ENCODE data around the gene NBAS.

Gene NBAS

DNA sequence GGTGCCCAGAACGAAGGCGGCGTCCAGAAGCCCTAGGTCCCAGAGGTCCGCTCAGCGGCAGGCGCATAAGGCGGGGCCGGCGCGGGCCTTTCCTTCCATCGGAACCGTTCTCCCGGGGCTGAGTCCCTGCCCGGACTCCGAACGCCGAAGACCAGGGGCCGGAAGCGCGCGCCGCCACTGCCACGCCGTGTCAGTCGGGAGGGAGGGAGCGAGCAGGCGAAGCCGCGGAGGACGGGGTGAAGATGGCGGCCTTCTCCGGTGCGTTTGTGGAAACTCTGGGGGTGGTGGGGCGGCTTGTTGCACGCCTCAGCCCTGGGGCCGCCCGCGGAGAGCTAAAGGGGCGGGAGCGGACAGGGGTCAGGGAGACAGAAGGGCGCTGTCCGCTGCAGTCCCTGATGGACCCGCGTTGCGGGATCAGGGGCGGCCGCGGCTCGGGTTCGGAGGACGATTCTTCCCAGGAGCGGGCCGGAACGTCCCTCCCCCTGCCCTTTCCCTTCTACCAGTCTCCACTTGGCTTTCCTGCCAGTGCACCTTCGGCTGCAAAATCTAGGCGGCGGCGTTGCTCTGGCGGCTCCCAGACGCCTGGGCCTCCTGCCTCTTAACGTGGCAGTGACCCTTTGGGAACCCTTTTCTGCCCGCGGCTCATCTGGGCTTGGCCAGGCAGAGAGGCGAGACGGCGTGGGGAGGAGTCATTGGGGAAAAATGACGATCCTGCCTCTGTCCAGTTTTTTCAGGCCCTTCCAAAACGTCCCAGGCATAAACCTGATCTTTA is 30.7 kb upstream of the NBAS start, which contains the start of gene DDX1:
TSS of gene DDX1 (plus strand) at position 177 of the 772 bp plus-strand sequence. CDS start at position 243, 66 bp downstream.
- TF ChIP-seq, protein P1, sequence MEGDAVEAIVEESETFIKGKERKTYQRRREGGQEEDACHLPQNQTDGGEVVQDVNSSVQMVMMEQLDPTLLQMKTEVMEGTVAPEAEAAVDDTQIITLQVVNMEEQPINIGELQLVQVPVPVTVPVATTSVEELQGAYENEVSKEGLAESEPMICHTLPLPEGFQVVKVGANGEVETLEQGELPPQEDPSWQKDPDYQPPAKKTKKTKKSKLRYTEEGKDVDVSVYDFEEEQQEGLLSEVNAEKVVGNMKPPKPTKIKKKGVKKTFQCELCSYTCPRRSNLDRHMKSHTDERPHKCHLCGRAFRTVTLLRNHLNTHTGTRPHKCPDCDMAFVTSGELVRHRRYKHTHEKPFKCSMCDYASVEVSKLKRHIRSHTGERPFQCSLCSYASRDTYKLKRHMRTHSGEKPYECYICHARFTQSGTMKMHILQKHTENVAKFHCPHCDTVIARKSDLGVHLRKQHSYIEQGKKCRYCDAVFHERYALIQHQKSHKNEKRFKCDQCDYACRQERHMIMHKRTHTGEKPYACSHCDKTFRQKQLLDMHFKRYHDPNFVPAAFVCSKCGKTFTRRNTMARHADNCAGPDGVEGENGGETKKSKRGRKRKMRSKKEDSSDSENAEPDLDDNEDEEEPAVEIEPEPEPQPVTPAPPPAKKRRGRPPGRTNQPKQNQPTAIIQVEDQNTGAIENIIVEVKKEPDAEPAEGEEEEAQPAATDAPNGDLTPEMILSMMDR (IDR thresholded peaks at IDR 0.05; ENCODE audit: control insufficient read depth, insufficient read depth, low read depth, low read length, missing control alignments), result no peak
- peak within 1 kb of the TSS; percentile 87 for H3K4me3 ChIP-seq (ENCODE audit: control insufficient read depth, low read depth, low read length)
- DNase-seq (ENCODE audit: low read depth), result peak; percentile 41

GRCh38 chr2:15591373-15591691 is 30.2 kb upstream of the NBAS start:
- no peak for DNase-seq (ENCODE audit: low read depth)
- H3K4me3 ChIP-seq (ENCODE audit: control insufficient read depth, low read depth, low read length), result peak overlapping the region; percentile 87
- TF ChIP-seq, protein P1 (IDR thresholded peaks at IDR 0.05; ENCODE audit: control insufficient read depth, insufficient read depth, low read depth, low read length, missing control alignments), result no peak

- TF ChIP-seq, protein P1 (IDR thresholded peaks at IDR 0.05; ENCODE audit: control insufficient read depth, insufficient read depth, low read depth, low read length, missing control alignments), result peak; percentile 73
- no peak overlapping the region for H3K4me3 ChIP-seq (ENCODE audit: control insufficient read depth, low read depth, low read length)
- peak; percentile 1 for DNase-seq (ENCODE audit: low read depth)
Observed at GRCh38 chr2:15588329-15588919, 27.3 kb upstream of the NBAS start.

DNA sequence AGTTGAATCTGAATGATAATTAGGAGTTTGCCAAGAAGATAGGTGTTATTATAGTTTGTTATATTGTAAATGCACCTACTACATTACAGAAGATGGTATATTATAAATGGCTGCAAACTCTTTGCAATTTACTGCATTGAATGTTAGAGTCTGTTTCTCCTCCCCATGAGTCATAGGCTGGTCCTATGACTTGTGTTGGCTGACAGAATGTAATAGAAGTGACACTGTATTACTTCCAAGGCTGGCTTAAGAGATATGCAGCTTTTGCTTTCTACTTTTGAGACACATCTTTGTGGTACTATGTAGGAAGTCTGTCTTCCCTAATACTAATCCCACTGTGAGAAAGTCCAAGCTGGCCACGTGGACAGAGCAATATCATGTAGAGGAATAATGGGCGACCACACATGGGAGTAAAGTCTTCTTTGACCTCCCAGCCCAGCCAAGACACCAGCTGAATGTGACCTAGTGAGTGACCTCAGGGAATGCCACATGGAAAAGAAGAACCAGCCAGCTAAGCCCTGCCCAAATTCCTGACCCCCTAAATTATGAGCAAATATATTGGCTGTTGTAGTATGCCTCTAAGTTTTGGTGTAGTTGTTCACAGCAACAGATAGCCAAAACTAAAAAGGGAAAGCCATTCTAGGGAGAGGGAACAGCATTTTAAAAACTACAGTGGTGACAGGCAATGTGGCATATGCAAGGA is 23.8 kb upstream of the NBAS start:
- no peak for DNase-seq (ENCODE audit: low read depth)
- H3K4me3 ChIP-seq (ENCODE audit: control insufficient read depth, low read depth, low read length), result no peak overlapping the region
- TF ChIP-seq, protein P1 (IDR thresholded peaks at IDR 0.05; ENCODE audit: control insufficient read depth, insufficient read depth, low read depth, low read length, missing control alignments), result no peak

DNA sequence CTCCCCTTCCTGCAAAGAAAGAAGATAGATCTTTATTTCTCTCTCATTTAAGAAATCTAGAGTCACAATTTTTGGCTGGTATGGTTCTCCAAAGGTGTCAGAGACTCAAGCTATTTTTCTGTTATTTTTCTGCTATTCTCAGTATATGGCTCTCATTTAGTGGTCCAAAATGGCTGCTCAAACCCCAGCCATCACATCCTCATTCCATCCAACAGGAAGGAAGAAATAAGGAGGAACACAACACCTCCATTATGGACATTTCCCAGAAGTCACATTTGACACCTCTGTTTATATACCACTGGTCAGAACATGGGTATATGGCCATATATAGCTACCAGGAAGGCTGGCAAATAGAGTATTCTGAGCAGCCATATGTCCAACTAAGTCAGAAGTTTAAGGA is 23.2 kb upstream of the NBAS start:
- DNase-seq (ENCODE audit: low read depth), result no peak
- no peak overlapping the region for H3K4me3 ChIP-seq (ENCODE audit: control insufficient read depth, low read depth, low read length)
- TF ChIP-seq, protein P1 (IDR thresholded peaks at IDR 0.05; ENCODE audit: control insufficient read depth, insufficient read depth, low read depth, low read length, missing control alignments), result no peak

DNA sequence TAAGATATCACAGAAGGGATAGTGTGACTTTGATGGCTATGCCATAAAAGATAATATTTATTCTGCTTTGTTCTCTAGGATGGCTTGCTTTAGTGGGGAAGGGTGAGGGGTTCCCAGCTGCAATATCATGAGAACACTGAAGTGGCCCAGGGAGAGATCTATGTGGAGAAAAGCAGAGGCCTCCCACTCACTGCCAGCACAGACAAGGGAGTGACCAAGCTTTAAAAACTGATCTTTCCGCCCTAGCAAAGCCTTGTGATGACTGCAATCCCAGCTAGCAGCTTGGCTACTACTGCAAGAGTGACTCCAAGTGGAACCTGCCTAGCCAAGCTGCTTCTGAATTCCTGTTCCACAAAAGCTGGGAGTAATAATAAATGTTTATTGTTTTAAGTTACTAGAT is 22.7 kb upstream of the NBAS start:
- TF ChIP-seq, protein P1 (IDR thresholded peaks at IDR 0.05; ENCODE audit: control insufficient read depth, insufficient read depth, low read depth, low read length, missing control alignments), result no peak
- no peak overlapping the region for H3K4me3 ChIP-seq (ENCODE audit: control insufficient read depth, low read depth, low read length)
- no peak for DNase-seq (ENCODE audit: low read depth)

Data from AG09309 (cell line).